Activated CD4-positive, alpha-beta T cell treated with anti-CD3 and anti-CD28 coated beads, Interleukin-2, Interleukin-6, amounts not matched to agents 100 ng/mL and 50 ng/mL, durations not matched to agents 16 hours and 8 hours (primary cell): ENCODE results near the gene CPNE2.
A peak's percentile ranks its signal among the peaks of the same experiment; 100 is the strongest.

Experiments
- DNase-seq: peaks from one replicate; pipeline ENCODE4 v3.0.0-alpha.2; 2020

CPNE2 gene

GRCh38 chr16:57126411-57126810 lies 34.0 kb downstream of the CPNE2 start:
- no peak for DNase-seq

- DNase-seq = no peak
These were observed 34.8 kb downstream of the CPNE2 start for GRCh38 chr16:57127037-57127763.

GRCh38 chr16:57127836-57128235 lies 35.5 kb downstream of the CPNE2 start:
- DNase-seq = no peak

GRCh38 chr16:57128771-57129389 lies 36.5 kb downstream of the CPNE2 start:
- DNase-seq = peak; percentile 68

- DNase-seq = no peak
These were observed 38.6 kb downstream of the CPNE2 start for GRCh38 chr16:57130950-57131321.

- DNase-seq = no peak
These were observed 39.1 kb downstream of the CPNE2 start for GRCh38 chr16:57131351-57131970.

- no peak for DNase-seq
These were observed 40.1 kb downstream of the CPNE2 start for GRCh38 chr16:57132470-57132869.

- no peak for DNase-seq
These were observed 40.6 kb downstream of the CPNE2 start for GRCh38 chr16:57133031-57133430.

GRCh38 chr16:57133886-57134285 lies 41.5 kb downstream of the CPNE2 start:
- DNase-seq = no peak

GRCh38 chr16:57134982-57135381 lies 42.6 kb downstream of the CPNE2 start:
- peak; percentile 39 for DNase-seq

- DNase-seq = no peak
These were observed 44.7 kb downstream of the CPNE2 start for GRCh38 chr16:57137043-57137442.

GRCh38 chr16:57137566-57138273 lies 45.3 kb downstream of the CPNE2 start:
- DNase-seq = no peak

- DNase-seq = no peak
These were observed 46.0 kb downstream of the CPNE2 start for GRCh38 chr16:57138281-57138935.

GRCh38 chr16:57140931-57141668 lies 48.7 kb downstream of the CPNE2 start:
- DNase-seq = no peak

- no peak for DNase-seq
These were observed 49.6 kb downstream of the CPNE2 start for GRCh38 chr16:57141822-57142631.

GRCh38 chr16:57143149-57143921 lies 51.0 kb downstream of the CPNE2 start:
- no peak for DNase-seq

- DNase-seq = no peak
These were observed 51.6 kb downstream of the CPNE2 start for GRCh38 chr16:57144027-57144426.

GRCh38 chr16:57145046-57146021 lies 53.0 kb downstream of the CPNE2 start:
- DNase-seq = no peak

- DNase-seq = no peak
These were observed 53.8 kb downstream of the CPNE2 start for GRCh38 chr16:57146040-57146647.
